Stimulated activated CD4-positive, alpha-beta T cell treated with anti-CD3 and anti-CD28 coated beads, Interleukin-1b, Interleukin-23, amount 100 ng/mL, for 48 hours (primary cell): Measurements from ENCODE around the gene DPM2.

ENCODE experiments used
- DNase-seq: peaks from one replicate; pipeline ENCODE4 v3.0.0-alpha.2; 2020

The DPM2 gene

DNA sequence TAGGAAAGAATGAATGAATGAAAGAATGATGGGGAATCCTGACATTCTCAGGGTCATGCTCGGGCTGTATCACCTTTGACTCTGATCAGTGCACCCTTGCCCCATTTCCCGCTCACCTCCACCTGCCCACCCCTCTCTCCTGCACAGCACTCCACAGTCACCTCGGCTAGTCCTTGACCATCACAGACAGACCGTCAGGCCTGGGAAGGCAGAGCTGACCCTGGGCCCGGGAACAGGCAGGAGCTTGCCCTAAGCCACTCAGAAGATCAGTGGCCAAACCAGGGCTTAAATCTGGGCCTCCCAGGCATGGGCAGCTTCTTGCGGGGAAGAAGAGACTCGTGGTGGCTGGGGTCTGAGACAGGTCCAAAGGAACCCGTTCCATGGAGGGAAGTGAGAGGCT, 41.8 kb downstream of the DPM2 start:
- no peak for DNase-seq

DNA sequence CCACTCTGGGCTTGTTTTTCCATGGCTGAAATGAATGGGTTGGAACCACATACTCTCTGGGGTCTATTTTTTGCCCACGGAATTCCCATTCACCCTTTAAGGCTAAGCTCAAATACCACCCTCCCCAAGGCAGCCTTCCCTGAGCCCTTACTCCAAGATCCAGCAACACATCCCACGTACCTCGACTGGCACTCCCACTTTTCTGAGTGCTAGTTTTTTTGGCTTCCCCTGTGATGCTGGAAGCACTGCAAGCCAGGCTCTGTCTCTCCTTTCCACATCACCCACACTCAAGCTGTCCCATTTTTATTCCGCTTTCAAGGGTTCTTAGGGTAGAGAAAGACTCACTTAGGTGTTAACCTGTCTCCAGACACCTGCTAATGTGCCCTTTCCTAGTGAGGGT, 44.3 kb downstream of the DPM2 start:
- no peak for DNase-seq

DNA sequence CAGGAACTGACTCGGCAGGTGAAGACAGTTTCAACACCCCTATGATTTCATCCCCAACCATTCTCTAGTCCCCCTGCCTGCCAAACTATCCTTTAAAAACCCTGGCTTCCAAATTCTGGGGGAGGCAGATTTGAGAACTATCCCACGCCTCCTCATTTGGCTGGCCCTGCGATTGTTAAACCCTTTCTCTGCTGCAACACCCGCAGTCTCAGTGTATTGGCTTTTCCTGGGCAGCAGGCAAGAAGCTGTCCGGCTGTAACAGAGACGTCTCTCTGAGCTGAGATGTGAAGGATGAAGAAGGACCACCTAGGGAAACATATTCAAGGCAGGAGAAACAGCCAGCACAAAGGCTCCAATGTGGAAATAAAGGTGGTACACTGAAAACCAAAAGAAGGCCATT, 44.8 kb downstream of the DPM2 start:
- DNase-seq, result no peak

DNA sequence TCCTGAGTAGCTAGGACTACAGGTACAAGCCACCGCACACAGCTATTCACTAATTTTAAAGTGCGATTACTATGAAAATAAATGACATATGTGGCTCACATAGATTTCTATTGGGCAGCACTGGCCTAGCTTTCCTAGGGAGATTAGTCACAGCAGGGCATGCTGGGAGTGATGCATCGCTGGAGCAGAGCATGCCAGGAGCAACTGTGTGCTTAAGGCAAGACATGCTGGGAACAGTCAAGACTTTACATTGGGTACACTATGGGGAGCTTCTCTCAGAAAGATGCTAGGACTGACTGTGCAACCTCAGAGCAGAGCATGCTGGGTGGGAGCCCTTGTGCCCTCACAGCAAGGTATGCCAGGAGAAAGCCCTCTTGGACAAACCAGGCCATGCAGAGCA, 47.6 kb downstream of the DPM2 start:
- DNase-seq, result no peak

GRCh38 chr9:127887792-127888191, 49.9 kb downstream of the DPM2 start:
- no peak for DNase-seq

- no peak for DNase-seq
Observed at GRCh38 chr9:127886401-127886972, 51.2 kb downstream of the DPM2 start.

DNA sequence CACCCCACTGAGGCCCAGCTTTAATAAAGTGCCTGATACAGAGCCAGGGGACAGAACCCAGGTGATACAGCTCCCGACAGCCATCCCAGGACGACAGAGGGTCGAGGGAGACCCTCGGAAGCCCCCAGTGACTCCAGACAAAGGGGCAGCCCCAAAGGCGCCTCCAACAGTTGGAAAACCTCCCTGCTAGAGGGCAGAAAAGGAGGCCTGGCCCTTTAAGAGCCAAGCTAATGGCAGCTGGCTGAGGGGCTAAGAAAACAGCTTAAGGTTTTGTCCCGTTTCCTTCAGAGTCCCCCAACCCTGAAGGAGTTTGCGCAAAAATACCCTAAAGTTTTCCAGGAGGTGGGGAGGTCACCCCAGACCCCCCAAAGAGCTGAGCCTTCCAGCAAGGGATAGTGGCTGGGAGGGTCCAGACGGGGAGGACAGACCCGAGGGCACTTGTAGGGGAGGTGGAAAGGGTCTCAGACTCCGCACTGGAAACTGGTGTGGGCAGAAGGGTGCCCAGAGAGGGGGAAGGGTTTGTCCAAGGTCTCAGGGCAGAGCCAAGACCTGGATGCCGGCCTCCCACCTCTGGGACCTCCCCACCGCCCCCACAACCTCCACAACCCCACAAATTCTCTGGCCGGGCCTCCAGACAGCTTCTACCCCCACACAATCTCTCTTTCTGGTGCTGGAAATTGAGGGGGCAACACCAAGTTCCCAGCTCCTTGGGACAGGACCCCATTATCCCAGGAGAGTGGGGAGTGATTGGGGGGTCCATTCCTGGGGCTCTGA, 52.0 kb downstream of the DPM2 start:
- no peak for DNase-seq
